HG02852 (cell line): ENCODE results near the gene RPS6KA1.
"Not testable (repeated sequence)": the region's sequence is repeated elsewhere in the genome, so short reads cannot be mapped to it uniquely, and the experiment has no call there.

Source experiments
- ATAC-seq: cut with Tn5 transposase; IDR thresholded peaks from one replicate; pipeline ENCODE4 v1.9.1; 2021; ENCODE audit warnings: mild to moderate bottlenecking, moderate library complexity; ENCODE audit not compliant: unreplicated experiment

The RPS6KA1 gene

DNA sequence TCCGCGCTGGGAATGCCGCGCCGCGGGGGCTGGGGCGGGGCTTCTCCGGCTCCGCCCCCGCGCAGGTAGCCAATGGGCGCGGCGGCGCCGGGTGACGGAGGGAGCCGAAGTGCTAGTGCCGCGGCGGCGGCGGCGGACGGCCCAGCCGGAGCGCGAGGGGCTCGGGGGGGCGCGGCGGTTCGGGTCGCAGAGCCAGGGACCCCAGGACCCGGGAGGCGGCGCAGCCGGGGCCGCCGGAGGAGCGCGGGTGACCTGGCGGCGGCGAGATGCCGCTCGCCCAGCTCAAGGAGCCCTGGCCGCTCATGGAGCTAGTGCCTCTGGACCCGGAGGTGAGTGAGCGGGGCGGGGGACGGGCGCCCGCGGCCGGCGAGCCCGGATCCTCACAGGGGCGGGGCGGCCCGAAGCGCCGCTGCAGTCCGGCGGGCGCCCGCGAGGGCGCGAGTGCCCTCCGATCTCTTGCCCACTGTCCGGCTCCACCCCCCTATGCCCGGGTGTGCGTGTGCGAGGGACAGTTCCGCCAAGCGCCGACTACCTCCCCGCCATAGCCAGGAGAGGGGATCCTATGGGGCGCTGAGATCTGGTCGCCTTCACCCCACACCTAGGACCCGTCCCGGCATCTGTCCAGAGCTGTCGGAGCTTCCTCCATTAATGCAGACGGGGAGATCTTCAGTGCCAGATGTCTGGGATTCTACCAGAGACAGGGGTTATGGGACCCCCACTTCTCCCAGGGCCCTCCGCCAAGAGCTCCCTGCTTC, at the start of gene RPS6KA1:
Gene RPS6KA1 (plus strand): TSS at position 107 of the 755 bp plus-strand sequence. CDS start 160 bp downstream, at position 267.
- ATAC-seq, result peak; percentile 81

DNA sequence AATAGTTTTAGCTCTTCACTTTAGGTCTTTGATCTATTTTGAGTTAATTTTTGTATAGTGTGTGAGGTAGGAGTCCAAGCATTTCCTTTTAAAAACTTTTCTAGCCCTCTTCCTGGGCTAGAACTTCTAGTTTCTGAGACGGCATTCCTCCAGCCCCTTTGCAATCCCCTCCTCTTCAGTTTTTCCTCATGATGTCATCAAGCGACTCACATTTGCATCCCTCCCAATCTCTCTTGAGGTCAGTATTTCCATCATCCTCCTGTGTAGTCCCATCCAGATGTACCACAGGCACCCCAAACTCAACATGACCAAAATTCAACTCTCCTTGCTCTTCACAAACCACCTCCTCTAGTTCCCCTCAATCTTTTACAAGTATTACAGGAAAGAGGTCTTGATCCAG, 46.6 kb upstream of the RPS6KA1 start:
- ATAC-seq, result no peak

GRCh38 chr1:26483980-26484379, 45.6 kb upstream of the RPS6KA1 start:
- no peak for ATAC-seq

DNA sequence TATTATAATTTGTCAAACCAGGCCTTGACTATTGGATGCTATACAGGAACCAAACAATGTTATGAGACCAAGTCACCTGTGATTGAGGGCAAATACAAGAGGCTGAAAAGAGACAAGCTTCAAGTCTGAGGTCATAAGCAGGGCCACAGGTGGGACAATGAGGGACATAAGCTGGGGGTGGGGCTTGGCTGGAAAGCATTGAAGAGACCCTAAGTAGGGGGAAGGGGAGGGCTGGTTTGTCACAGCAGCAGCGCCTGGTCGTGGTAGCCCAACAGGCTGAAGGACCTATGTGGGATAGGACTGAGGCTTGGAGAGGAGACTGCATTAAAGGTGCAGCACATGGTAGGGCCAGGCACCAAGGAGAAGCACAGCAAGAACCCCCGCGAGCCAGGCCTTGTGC, 39.4 kb upstream of the RPS6KA1 start:
- ATAC-seq, result no peak

GRCh38 chr1:26493267-26493666, 36.3 kb upstream of the RPS6KA1 start:
- ATAC-seq, result no peak

- no peak for ATAC-seq
Measured at GRCh38 chr1:26493938-26494337, 35.6 kb upstream of the RPS6KA1 start.

- ATAC-seq, result no peak
Measured at GRCh38 chr1:26496861-26497260, 32.7 kb upstream of the RPS6KA1 start.

GRCh38 chr1:26498894-26499293, 30.7 kb upstream of the RPS6KA1 start:
- ATAC-seq, result no peak

GRCh38 chr1:26500488-26501175, 28.9 kb upstream of the RPS6KA1 start:
- peak; percentile 56 for ATAC-seq

DNA sequence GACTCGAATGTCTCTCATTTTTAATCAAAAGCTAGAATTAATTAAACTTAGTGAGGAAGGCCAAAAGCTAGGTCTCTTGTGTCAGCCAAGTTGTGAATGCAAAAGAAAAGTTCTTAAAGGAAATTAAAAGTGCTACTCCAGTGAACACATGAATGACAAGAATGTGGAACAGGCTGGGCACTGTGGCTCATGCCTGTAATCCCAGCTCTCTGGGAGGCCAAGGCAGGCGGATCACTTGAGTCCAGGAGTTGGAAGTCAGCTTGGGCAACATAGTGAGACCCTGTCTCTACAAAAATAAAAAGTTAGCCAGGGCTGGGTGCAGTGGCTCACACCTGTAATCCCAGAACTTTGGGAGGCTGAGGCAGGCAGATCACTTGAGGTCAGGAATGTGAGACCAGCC, 18.9 kb upstream of the RPS6KA1 start:
- not testable (repeated sequence) for ATAC-seq

DNA sequence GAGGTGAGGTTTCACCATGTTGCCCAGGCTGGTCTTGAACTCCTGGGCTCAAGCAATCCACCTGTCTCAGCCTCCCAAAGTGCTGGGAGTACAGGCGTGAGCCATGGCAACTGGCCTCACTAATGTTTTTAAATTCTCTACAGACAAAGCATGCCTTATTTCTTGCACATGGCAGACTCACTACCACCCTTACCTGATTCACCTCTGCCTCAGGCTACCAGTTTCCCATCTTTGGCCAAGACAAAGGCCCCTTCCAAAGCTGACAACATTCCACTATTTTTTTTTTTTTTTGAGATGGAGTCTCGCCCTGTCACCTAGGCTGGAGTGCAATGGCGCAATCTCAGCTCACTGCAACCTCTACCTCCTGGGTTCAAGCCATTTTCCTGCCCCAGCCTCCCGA, 13.7 kb upstream of the RPS6KA1 start:
- ATAC-seq, result not testable (repeated sequence)

DNA sequence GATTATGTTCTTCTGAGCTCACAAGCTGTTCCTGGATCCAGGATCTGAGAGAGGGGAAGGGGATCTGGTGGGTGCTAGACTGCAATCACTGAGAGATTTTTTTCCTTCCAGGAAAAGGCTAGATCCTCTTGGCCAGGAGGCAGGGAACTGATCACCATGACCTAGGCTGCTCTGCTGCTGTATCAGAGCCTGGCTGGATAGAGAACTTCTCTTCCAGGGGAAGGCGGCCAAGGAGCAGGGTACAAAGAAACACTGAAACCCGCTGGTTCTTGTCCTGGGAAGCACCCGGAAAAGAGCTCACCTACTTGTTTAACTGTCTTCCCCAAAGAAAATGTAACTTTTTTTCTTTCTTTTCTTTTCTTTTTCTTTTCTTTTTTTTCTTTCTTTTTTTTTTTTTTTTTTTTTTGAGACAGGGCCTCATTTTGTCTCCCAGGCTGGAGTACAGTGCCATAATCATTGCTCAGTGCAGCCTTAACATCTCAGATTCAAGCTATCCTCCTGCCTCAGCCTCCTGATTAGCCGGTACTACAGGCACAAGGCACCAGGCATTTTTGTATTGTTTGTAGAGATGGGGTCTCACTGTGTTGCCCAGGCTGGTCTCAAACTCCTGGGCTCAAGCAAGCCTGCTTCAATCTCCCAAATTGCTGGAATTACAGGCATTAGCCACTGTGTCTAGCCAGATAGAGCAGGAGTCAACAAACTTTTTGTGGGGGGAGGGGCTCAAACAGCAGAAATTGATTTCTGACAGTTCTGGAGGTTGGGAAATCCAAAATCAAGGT, 12.4 kb upstream of the RPS6KA1 start:
- ATAC-seq, result no peak

DNA sequence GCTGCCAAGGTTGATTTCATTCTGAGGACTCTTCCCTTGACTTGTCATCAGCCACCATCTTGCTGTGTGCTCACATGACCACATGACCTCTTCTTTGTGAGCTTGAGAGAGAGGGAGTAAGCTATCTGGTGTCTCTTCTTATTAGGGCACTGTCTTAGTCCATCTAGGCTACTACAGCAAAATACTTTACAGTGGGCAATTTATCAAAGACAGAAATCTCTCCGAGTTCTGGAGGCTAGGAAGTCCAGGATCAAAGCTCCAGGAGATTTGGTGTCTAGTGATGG, 11.9 kb upstream of the RPS6KA1 start:
- ATAC-seq, result no peak

- ATAC-seq, result no peak
Measured at GRCh38 chr1:26518355-26518754, 11.2 kb upstream of the RPS6KA1 start.

GRCh38 chr1:26520339-26520738, 9.2 kb upstream of the RPS6KA1 start:
- ATAC-seq, result no peak

GRCh38 chr1:26521669-26522030, 7.9 kb upstream of the RPS6KA1 start:
- no peak for ATAC-seq

- ATAC-seq, result no peak
Measured at GRCh38 chr1:26522073-26522472, 7.5 kb upstream of the RPS6KA1 start.

GRCh38 chr1:26524181-26524580, 5.4 kb upstream of the RPS6KA1 start:
- no peak for ATAC-seq

DNA sequence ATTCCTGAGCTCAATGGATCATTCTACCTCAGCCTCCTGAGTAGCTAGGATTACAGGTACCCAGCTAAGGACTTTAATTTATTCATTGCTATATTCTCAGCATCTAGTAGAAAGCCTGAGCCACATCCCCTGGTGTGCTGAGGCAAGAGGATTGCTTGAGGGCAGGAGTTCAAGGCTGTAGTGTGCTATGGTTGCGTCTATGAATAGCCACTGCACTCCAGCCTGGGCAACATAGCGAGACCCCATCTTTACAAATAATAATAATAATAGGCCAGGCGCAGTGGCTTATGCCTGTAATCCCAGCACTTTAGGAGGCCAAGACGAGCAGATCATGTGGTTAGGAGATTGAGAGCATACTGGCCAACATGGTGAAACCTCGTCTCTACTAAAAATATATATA, 3.3 kb upstream of the RPS6KA1 start:
- no peak for ATAC-seq

DNA sequence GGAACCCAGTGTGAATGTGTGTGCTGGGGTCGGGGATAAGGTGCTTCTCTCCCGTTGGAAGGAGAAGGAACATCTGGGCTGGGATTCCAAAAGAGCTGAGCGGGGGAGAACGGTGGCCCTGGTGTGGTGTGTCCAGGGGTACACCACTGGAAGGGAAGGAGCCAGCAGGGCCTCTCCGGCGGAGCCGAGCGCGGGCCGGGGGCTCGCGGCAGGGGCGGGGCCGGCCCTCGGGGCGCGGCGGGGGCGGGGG, 231 bp upstream of the RPS6KA1 start:
- no peak for ATAC-seq

DNA sequence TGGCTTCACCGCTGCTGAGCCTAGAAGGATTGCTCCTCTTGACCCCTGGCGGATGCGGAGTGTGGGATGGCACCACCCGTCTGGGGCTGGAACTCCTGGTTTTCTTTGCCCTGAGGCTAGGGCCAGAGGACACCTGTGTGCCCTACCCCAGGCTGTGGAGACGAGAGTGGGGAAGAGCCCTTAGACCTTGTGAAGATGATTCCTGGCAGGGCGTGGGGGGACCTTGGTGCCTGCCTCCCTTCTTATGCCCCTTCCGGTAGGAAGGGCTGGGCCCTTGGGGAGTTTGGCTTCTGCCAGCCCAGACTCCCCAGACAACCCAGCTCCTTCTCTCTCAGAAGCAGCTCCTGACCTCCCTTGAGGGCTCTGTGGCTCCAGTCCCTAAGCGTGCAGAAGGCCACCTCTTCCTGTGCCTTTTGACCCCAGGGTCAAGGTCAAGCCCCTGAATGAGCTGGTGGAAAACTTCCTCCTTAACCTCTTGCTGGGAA, 891 bp downstream of the RPS6KA1 start:
- no peak for ATAC-seq
